ENCODE results near the gene ST3GAL6. TPM values are rescaled to one million over a fixed set of nuclear protein-coding genes. Genes with fewer than 3 reads are reported as not detected.

The ST3GAL6 gene
- total and polyA plus RNA-seq, 10 of the 15 experiments (the other 5 are each of a cell fraction or from before 2014, with no cell fraction given) = 19.5 to 41.2 (median 37.4) TPM

DNA sequence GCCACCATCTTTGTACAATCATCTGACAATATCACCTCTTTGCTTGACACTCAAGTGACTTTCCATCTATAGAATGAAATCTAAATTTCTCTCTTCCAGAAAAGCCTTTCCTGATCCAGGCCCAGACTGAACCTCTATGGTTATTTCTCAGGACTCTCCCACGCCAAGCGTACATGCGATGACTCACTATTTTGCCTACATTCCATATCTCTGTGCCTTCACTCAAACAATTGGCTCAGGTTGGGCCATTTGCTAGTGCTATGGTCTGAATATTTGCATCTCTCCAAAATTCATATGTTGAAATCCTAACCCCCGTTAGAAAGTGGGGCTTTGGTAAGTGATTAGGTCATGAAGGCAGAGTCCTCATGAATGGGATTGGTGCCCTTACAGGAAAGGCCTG is 43.9 kb downstream of the ST3GAL6 start:
- H2AFZ ChIP-seq (ENCODE audit: control insufficient read depth, low read depth, low read length) = no peak overlapping the region
- intact Hi-C loops (cut with micrococcal nuclease; ENCODE audit: unreplicated experiment) = no loop called here
- in situ Hi-C loops (cut with MboI) = loop anchor here (25.0 kb wide), 1 partner anchor 470 kb away; no protein-coding TSS in a partner anchor

More for the DNA sequence above, 43.9 kb downstream of the ST3GAL6 start:
- Histone ChIP-seq H3K4me2 (ENCODE audit: control insufficient read depth, insufficient read depth) (no peak overlapping the region), H3K9ac (ENCODE audit: control insufficient read depth, insufficient read depth, low read length) (no peak overlapping the region), H3K9me3 (replicated peaks; ENCODE audit: control insufficient read depth, insufficient read depth, low read length) (no peaks in the 10 kb centered on the region), H4K20me1 (ENCODE audit: control insufficient read depth, insufficient read depth) (no peaks in the 10 kb centered on the region), H3K4me1 (ENCODE audit: control insufficient read depth, insufficient read depth, low read length) (no peaks in the 10 kb centered on the region), H3K4me3 (no peak overlapping the region), H3K79me2 (ENCODE audit: control insufficient read depth, insufficient read depth, low read length) (no peaks in the 10 kb centered on the region), H3K36me3 (ENCODE audit: control insufficient read depth in 2 of 2, insufficient read depth in 2 of 2, low read length in 1 of 2) (no peaks in the 10 kb centered on the region), H3K27ac (ENCODE audit: control insufficient read depth, insufficient read depth) (no peak overlapping the region), H3K27me3 (replicated peaks in 1 of 2; ENCODE audit: control insufficient read depth in 2 of 2, insufficient read depth in 2 of 2, low read length in 1 of 2) (no peaks in the 10 kb centered on the region)
- no TSS peak for BruUV-seq (replicated peaks)
- FAIRE-seq (no peak), DNase-seq (ENCODE audit: low read depth, low spot score) (no peak), ATAC-seq (no peak)
- POLR2A ChIA-PET = no interaction called here
- SMC1A ChIA-PET (ENCODE audit: uncharacterized antibody, unreplicated experiment) = interaction anchor here (1.4 to 2.0 kb wide), 2 partner anchors 200 to 204 kb away, joined by 3 to 21 read pairs; no protein-coding TSS in a partner anchor
- RAD21 ChIA-PET (ENCODE audit: unreplicated experiment) = no interaction called here
- whole genome bisulfite sequencing (ENCODE audit: insufficient coverage, insufficient replicate concordance, low lambda C conversion rate, missing lambda C conversion rate) = 94% methylated on average over 4 of the region's 4 CpGs
- CTCF ChIA-PET = interaction anchor here (1.4 kb wide), 1 partner anchor 205 kb away, joined by 5 read pairs; no protein-coding TSS in a partner anchor
- no peak for TF ChIP-seq PRDM15 (CRISPR knock-in tag; IDR thresholded peaks at IDR 0.05)
- TF ChIP-seq RCOR1 (conservative IDR thresholded peaks at IDR 0.05; ENCODE audit: low read depth, low read length) = no peak
